ENCODE measurements around the gene RGL4. TPM values are rescaled to one million over a fixed set of nuclear protein-coding genes. Genes with fewer than 3 reads are reported as not detected.

The RGL4 gene
- total RNA-seq, 5 donors from 2014 or later (not counting 1 experiment from before 2014, with no cell fraction given), result 10.6 to 28.9 (median 13.8) TPM

- POLR2A ChIA-PET, result no interaction called here
- ATAC-seq (replicated peaks in 1 of 4) (no peak), DNase-seq (no peak)
- peaks cover 12 to 15% (median 14%) of the 10 kb centered on the region in 3 donors for H3K4me1 Mint-ChIP-seq
- no peak overlapping the region for H3K4me3 ChIP-seq (ENCODE audit: control insufficient read depth in 1 of 2, extremely low read depth in 1 of 2, low read length in 1 of 2)
- no peak overlapping the region for H3K4me3 Mint-ChIP-seq
- H3K4me1 ChIP-seq (ENCODE audit: control insufficient read depth in 1 of 2, extremely low read depth in 1 of 2, insufficient read depth in 2 of 2, low read length in 2 of 2), result peaks cover 0 to 16% of the 10 kb centered on the region in 2 experiments
- H3K36me3 Mint-ChIP-seq, result peaks cover 24% of the 10 kb centered on the region
- no peaks in the 10 kb centered on the region for H3K27me3 ChIP-seq (replicated peaks in 1 of 2; ENCODE audit: control insufficient read depth in 2 of 2, extremely low read depth in 1 of 2, insufficient read depth in 2 of 2, low read length in 1 of 2)
- H3K27me3 Mint-ChIP-seq, result no peaks in the 10 kb centered on the region
- H3K27ac ChIP-seq (ENCODE audit: low read length), result no peak overlapping the region
- H3K27ac Mint-ChIP-seq, result no peak overlapping the region
- WGBS (ENCODE audit: insufficient coverage), result 92% methylated on average over 2 of the region's 6 CpGs
- H3K36me3 ChIP-seq (ENCODE audit: control insufficient read depth in 2 of 2, extremely low read depth in 1 of 2, insufficient read depth in 1 of 2, low read length in 1 of 2), result peaks cover 3 to 9% of the 10 kb centered on the region in 2 donors
- CTCF ChIA-PET, result interaction anchor here in 1 of 2 donors (0.7 kb wide), 1 partner anchor 34 kb away, joined by 3 read pairs; no protein-coding TSS in a partner anchor
- H3K9me3 ChIP-seq, result no peaks in the 10 kb centered on the region
- H3K9me3 Mint-ChIP-seq, result no peaks in the 10 kb centered on the region
These were observed 12.7 kb upstream of the RGL4 start for GRCh38 chr22:23678133-23678532.

- H3K9me3 Mint-ChIP-seq, result no peaks in the 10 kb centered on the region
- H3K36me3 Mint-ChIP-seq, result peaks cover 24% of the 10 kb centered on the region
- ChIA-PET CTCF (no interaction called here), POLR2A (no interaction called here)
- Histone ChIP-seq H3K36me3 (ENCODE audit: control insufficient read depth in 2 of 2, extremely low read depth in 1 of 2, insufficient read depth in 1 of 2, low read length in 1 of 2) (peaks cover 3 to 9% of the 10 kb centered on the region in 2 donors), H3K4me3 (ENCODE audit: control insufficient read depth in 1 of 2, extremely low read depth in 1 of 2, low read length in 1 of 2) (no peak overlapping the region), H3K27ac (ENCODE audit: low read length) (no peak overlapping the region), H3K9me3 (no peaks in the 10 kb centered on the region), H3K27me3 (replicated peaks in 1 of 2; ENCODE audit: control insufficient read depth in 2 of 2, extremely low read depth in 1 of 2, insufficient read depth in 2 of 2, low read length in 1 of 2) (no peaks in the 10 kb centered on the region), H3K4me1 (ENCODE audit: control insufficient read depth in 1 of 2, extremely low read depth in 1 of 2, insufficient read depth in 2 of 2, low read length in 2 of 2) (peaks cover 0 to 4% of the 10 kb centered on the region in 2 experiments)
- whole genome bisulfite sequencing (ENCODE audit: insufficient coverage), result 92% methylated on average over 2 of the region's 5 CpGs
- no peak overlapping the region for H3K27ac Mint-ChIP-seq
- DNase-seq, result no peak
- H3K27me3 Mint-ChIP-seq, result no peaks in the 10 kb centered on the region
- no peak for ATAC-seq (replicated peaks in 1 of 4)
- H3K4me3 Mint-ChIP-seq, result no peak overlapping the region
- peaks cover 8 to 12% (median 12%) of the 10 kb centered on the region in 3 donors for H3K4me1 Mint-ChIP-seq
These were observed 9.6 kb upstream of the RGL4 start for GRCh38 chr22:23681026-23681809.

- Mint-ChIP-seq H3K9me3 (no peaks in the 10 kb centered on the region), H3K4me3 (no peak overlapping the region), H3K27me3 (no peaks in the 10 kb centered on the region), H3K4me1 (peaks cover 6 to 16% (median 10%) of the 10 kb centered on the region in 3 donors), H3K27ac (no peak overlapping the region), H3K36me3 (peaks cover 28% of the 10 kb centered on the region)
- Histone ChIP-seq H3K27ac (ENCODE audit: low read length) (no peak overlapping the region), H3K4me3 (ENCODE audit: control insufficient read depth in 1 of 2, extremely low read depth in 1 of 2, low read length in 1 of 2) (no peak overlapping the region), H3K36me3 (ENCODE audit: control insufficient read depth in 2 of 2, extremely low read depth in 1 of 2, insufficient read depth in 1 of 2, low read length in 1 of 2) (peaks cover 3 to 9% of the 10 kb centered on the region in 2 donors), H3K9me3 (no peaks in the 10 kb centered on the region), H3K4me1 (ENCODE audit: control insufficient read depth in 1 of 2, extremely low read depth in 1 of 2, insufficient read depth in 2 of 2, low read length in 2 of 2) (no peaks in the 10 kb centered on the region), H3K27me3 (replicated peaks in 1 of 2; ENCODE audit: control insufficient read depth in 2 of 2, extremely low read depth in 1 of 2, insufficient read depth in 2 of 2, low read length in 1 of 2) (no peaks in the 10 kb centered on the region)
- no CpG with 5 or more reads among the region's 5 CpGs for WGBS (ENCODE audit: insufficient coverage)
- ChIA-PET POLR2A (interaction anchor here in 1 of 2 donors (0.6 kb wide), 2 partner anchors 14 to 20 kb away, joined by 3 read pairs; no protein-coding TSS in a partner anchor), CTCF (no interaction called here)
- ATAC-seq (replicated peaks in 1 of 4) (no peak), DNase-seq (no peak)
These were observed 8.7 kb upstream of the RGL4 start for GRCh38 chr22:23682077-23682476.

- Mint-ChIP-seq H3K27me3 (no peaks in the 10 kb centered on the region), H3K4me3 (no peak overlapping the region), H3K27ac (no peak overlapping the region), H3K9me3 (no peaks in the 10 kb centered on the region), H3K4me1 (peaks cover 4 to 17% (median 6%) of the 10 kb centered on the region in 3 donors), H3K36me3 (peaks cover 28% of the 10 kb centered on the region)
- CTCF ChIA-PET, result no interaction called here
- Histone ChIP-seq H3K36me3 (ENCODE audit: control insufficient read depth in 2 of 2, extremely low read depth in 1 of 2, insufficient read depth in 1 of 2, low read length in 1 of 2) (peaks cover 3 to 9% of the 10 kb centered on the region in 2 donors), H3K4me3 (ENCODE audit: control insufficient read depth in 1 of 2, extremely low read depth in 1 of 2, low read length in 1 of 2) (no peak overlapping the region), H3K27ac (ENCODE audit: low read length) (no peak overlapping the region), H3K9me3 (no peaks in the 10 kb centered on the region), H3K27me3 (replicated peaks in 1 of 2; ENCODE audit: control insufficient read depth in 2 of 2, extremely low read depth in 1 of 2, insufficient read depth in 2 of 2, low read length in 1 of 2) (no peaks in the 10 kb centered on the region), H3K4me1 (ENCODE audit: control insufficient read depth in 1 of 2, extremely low read depth in 1 of 2, insufficient read depth in 2 of 2, low read length in 2 of 2) (no peaks in the 10 kb centered on the region)
- no peak for ATAC-seq (replicated peaks in 1 of 4)
- DNase-seq, result no peak
- POLR2A ChIA-PET, result interaction anchor here in 1 of 2 donors (0.5 kb wide), 1 partner anchor 103 kb away, joined by 3 read pairs; no protein-coding TSS in a partner anchor
- WGBS (ENCODE audit: insufficient coverage), result 100% methylated on average over 2 of the region's 4 CpGs
These were observed 7.9 kb upstream of the RGL4 start for GRCh38 chr22:23682827-23683355.

GRCh38 chr22:23683545-23683944 lies 7.3 kb upstream of the RGL4 start:
- no peak overlapping the region for H3K27ac ChIP-seq (ENCODE audit: low read length)
- no peak for ATAC-seq (replicated peaks in 1 of 4)
- no peaks in the 10 kb centered on the region for H3K9me3 ChIP-seq
- no peak overlapping the region for H3K27ac Mint-ChIP-seq
- H3K4me3 ChIP-seq (ENCODE audit: control insufficient read depth in 1 of 2, extremely low read depth in 1 of 2, low read length in 1 of 2), result no peak overlapping the region
- H3K4me3 Mint-ChIP-seq, result no peak overlapping the region
- POLR2A ChIA-PET, result no interaction called here
- peaks cover 3 to 11% of the 10 kb centered on the region in 2 donors for H3K36me3 ChIP-seq (ENCODE audit: control insufficient read depth in 2 of 2, extremely low read depth in 1 of 2, insufficient read depth in 1 of 2, low read length in 1 of 2)
- peaks cover 28% of the 10 kb centered on the region for H3K36me3 Mint-ChIP-seq
- 100% methylated on average over 8 of the region's 8 CpGs for WGBS (ENCODE audit: insufficient coverage)
- no peaks in the 10 kb centered on the region for H3K27me3 Mint-ChIP-seq
- H3K9me3 Mint-ChIP-seq, result no peaks in the 10 kb centered on the region
- DNase-seq, result no peak
- H3K27me3 ChIP-seq (replicated peaks in 1 of 2; ENCODE audit: control insufficient read depth in 2 of 2, extremely low read depth in 1 of 2, insufficient read depth in 2 of 2, low read length in 1 of 2), result no peaks in the 10 kb centered on the region
- CTCF ChIA-PET, result no interaction called here
- no peaks in the 10 kb centered on the region for H3K4me1 ChIP-seq (ENCODE audit: control insufficient read depth in 1 of 2, extremely low read depth in 1 of 2, insufficient read depth in 2 of 2, low read length in 2 of 2)
- peaks cover 3 to 13% (median 4%) of the 10 kb centered on the region in 3 donors for H3K4me1 Mint-ChIP-seq

GRCh38 chr22:23684026-23684425 lies 6.8 kb upstream of the RGL4 start:
- DNase-seq (no peak), ATAC-seq (replicated peaks in 1 of 4) (no peak)
- H3K36me3 ChIP-seq (ENCODE audit: control insufficient read depth in 2 of 2, extremely low read depth in 1 of 2, insufficient read depth in 1 of 2, low read length in 1 of 2), result peaks cover 3 to 11% of the 10 kb centered on the region in 2 donors
- ChIA-PET POLR2A (no interaction called here), CTCF (interaction anchor here in 1 of 2 donors (0.6 kb wide), 1 partner anchor 107 kb away, joined by 3 read pairs; no protein-coding TSS in a partner anchor)
- no peak overlapping the region for H3K4me3 Mint-ChIP-seq
- H3K27ac ChIP-seq (ENCODE audit: low read length), result no peak overlapping the region
- no peaks in the 10 kb centered on the region for H3K9me3 Mint-ChIP-seq
- no peak overlapping the region for H3K4me3 ChIP-seq (ENCODE audit: control insufficient read depth in 1 of 2, extremely low read depth in 1 of 2, low read length in 1 of 2)
- WGBS (ENCODE audit: insufficient coverage), result 84% methylated on average over 4 of the region's 6 CpGs
- H3K4me1 ChIP-seq (ENCODE audit: control insufficient read depth in 1 of 2, extremely low read depth in 1 of 2, insufficient read depth in 2 of 2, low read length in 2 of 2), result no peaks in the 10 kb centered on the region
- H3K27me3 Mint-ChIP-seq, result no peaks in the 10 kb centered on the region
- H3K27ac Mint-ChIP-seq, result no peak overlapping the region
- peaks cover 3 to 13% (median 4%) of the 10 kb centered on the region in 3 donors for H3K4me1 Mint-ChIP-seq
- H3K9me3 ChIP-seq, result no peaks in the 10 kb centered on the region
- no peaks in the 10 kb centered on the region for H3K27me3 ChIP-seq (replicated peaks in 1 of 2; ENCODE audit: control insufficient read depth in 2 of 2, extremely low read depth in 1 of 2, insufficient read depth in 2 of 2, low read length in 1 of 2)
- H3K36me3 Mint-ChIP-seq, result peaks cover 26% of the 10 kb centered on the region

Measured in T-cell (primary cell).